ENCODE results near the gene PARD3. TPM values are rescaled to one million over a fixed set of nuclear protein-coding genes. Genes with fewer than 3 reads are reported as not detected.

PARD3 gene
- total RNA-seq, 1 experiment from 2014 or later = 51.8 TPM

DNA sequence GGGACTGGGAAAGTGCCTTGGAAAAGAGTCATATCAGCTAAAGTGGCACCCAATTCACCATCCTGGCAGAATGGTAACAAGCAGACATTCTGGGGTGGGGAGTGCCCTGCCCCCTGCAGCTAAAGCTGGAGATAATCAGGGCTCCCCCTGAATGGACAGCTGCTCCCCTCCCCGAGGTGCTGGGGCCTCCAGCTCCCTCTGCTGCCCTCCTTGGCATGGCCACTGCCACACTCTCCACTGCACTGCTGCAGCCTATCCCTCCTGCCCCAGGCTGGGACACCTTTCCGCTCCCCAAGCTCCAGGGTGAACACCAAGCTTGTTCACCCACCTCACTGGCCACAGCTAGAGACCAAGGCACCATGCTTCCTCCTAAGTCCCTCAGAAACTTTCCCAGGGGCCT, 9.8 kb upstream of the PARD3 start (continued):
- TF ChIP-seq ARID4B (CRISPR knock-in tag; IDR thresholded peaks at IDR 0.05; ENCODE audit: borderline replicate concordance) (no peak), SOX15 (CRISPR knock-in tag; IDR thresholded peaks at IDR 0.05) (no peak), TEAD4 (CRISPR knock-in tag; IDR thresholded peaks at IDR 0.05) (no peak)

GRCh38 chr10:34821587-34822585, 6.8 kb upstream of the PARD3 start:
- TF ChIP-seq ZNF512 (CRISPR knock-in tag; IDR thresholded peaks at IDR 0.05; ENCODE audit: borderline replicate concordance) = 0 out of 2 replicates have a peak, but pooled peaks have one; percentile 29
- TF ChIP-seq TEAD1 (CRISPR knock-in tag; IDR thresholded peaks at IDR 0.05) = no peak
- no peak for ATAC-seq
- Mint-ChIP-seq H3K9me3 (no peaks in the 10 kb centered on the region), H3K36me3 (no peaks in the 10 kb centered on the region), H3K4me3 (no peak overlapping the region), H3K27me3 (ENCODE audit: low read depth) (peaks cover 7% of the 10 kb centered on the region), H3K27ac (no peak overlapping the region), H3K4me1 (peaks cover 13% of the 10 kb centered on the region)
- CTCF ChIA-PET = interaction anchor here (0.7 kb wide), 1 partner anchor 41 kb away, joined by 3 read pairs; no protein-coding TSS in a partner anchor
- POLR2A ChIA-PET = no interaction called here
- DNase-seq (ENCODE audit: low spot score) = no peak

DNA sequence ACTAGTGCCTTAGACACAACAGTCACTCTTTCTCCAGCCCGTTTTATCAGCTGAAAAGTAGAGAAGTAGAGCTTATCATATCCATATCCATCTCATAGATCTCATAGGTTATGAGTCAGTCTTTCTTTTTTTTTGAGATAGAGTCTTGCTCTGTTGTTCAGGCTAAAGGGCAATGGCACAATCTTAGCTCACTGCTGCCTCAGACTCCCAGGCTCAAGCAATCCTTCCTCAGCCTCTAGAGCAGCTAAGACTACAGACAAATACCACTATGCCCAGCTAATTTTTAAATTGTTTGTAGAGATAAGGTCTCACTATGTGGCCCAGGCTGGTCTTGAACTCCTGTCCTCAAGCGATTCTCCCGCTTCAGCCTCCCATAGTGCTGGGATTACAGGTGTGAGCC, 2.5 kb upstream of the PARD3 start:
- ChIA-PET CTCF (interaction anchor here (1.0 to 2.8 kb wide), 3 partner anchors 85 to 143 kb away, joined by 3 to 13 read pairs (median 5); no protein-coding TSS in a partner anchor), POLR2A (no interaction called here)
- ATAC-seq = no peak
- Mint-ChIP-seq H3K4me3 (no peak overlapping the region), H3K9me3 (no peaks in the 10 kb centered on the region), H3K4me1 (peaks cover 17% of the 10 kb centered on the region), H3K27ac (no peak overlapping the region), H3K27me3 (ENCODE audit: low read depth) (peaks cover 20% of the 10 kb centered on the region), H3K36me3 (no peaks in the 10 kb centered on the region)
- DNase-seq (ENCODE audit: low spot score) = no peak
- TF ChIP-seq FOXP1 (CRISPR knock-in tag; IDR thresholded peaks at IDR 0.05; ENCODE audit: borderline replicate concordance) (no peak), NR2C2 (CRISPR knock-in tag; IDR thresholded peaks at IDR 0.05) (no peak)
- TF ChIP-seq, protein P1, sequence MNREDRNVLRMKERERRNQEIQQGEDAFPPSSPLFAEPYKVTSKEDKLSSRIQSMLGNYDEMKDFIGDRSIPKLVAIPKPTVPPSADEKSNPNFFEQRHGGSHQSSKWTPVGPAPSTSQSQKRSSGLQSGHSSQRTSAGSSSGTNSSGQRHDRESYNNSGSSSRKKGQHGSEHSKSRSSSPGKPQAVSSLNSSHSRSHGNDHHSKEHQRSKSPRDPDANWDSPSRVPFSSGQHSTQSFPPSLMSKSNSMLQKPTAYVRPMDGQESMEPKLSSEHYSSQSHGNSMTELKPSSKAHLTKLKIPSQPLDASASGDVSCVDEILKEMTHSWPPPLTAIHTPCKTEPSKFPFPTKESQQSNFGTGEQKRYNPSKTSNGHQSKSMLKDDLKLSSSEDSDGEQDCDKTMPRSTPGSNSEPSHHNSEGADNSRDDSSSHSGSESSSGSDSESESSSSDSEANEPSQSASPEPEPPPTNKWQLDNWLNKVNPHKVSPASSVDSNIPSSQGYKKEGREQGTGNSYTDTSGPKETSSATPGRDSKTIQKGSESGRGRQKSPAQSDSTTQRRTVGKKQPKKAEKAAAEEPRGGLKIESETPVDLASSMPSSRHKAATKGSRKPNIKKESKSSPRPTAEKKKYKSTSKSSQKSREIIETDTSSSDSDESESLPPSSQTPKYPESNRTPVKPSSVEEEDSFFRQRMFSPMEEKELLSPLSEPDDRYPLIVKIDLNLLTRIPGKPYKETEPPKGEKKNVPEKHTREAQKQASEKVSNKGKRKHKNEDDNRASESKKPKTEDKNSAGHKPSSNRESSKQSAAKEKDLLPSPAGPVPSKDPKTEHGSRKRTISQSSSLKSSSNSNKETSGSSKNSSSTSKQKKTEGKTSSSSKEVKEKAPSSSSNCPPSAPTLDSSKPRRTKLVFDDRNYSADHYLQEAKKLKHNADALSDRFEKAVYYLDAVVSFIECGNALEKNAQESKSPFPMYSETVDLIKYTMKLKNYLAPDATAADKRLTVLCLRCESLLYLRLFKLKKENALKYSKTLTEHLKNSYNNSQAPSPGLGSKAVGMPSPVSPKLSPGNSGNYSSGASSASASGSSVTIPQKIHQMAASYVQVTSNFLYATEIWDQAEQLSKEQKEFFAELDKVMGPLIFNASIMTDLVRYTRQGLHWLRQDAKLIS (CRISPR knock-in tag; IDR thresholded peaks at IDR 0.05; ENCODE audit: borderline replicate concordance) = no peak
- TF ChIP-seq, protein P2, sequence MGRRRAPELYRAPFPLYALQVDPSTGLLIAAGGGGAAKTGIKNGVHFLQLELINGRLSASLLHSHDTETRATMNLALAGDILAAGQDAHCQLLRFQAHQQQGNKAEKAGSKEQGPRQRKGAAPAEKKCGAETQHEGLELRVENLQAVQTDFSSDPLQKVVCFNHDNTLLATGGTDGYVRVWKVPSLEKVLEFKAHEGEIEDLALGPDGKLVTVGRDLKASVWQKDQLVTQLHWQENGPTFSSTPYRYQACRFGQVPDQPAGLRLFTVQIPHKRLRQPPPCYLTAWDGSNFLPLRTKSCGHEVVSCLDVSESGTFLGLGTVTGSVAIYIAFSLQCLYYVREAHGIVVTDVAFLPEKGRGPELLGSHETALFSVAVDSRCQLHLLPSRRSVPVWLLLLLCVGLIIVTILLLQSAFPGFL (CRISPR knock-in tag; IDR thresholded peaks at IDR 0.05; ENCODE audit: borderline replicate concordance) = no peak
